Stimulated activated CD8-positive, alpha-beta memory T cell treated with anti-CD3 and anti-CD28 coated beads, Interleukin-7, amount 100 ng/mL, for 1 hour (primary cell): ENCODE data around the gene PTPRR.
"Not testable (repeated sequence)": the region's sequence is repeated elsewhere in the genome, so short reads cannot be mapped to it uniquely, and the experiment has no call there.

Experiments used
- DNase-seq, 2 donors: peaks; one replicate each; pipeline ENCODE4 v3.0.0-alpha.2; 2020; ENCODE audit warnings: low read depth in 2 of 2

The PTPRR gene

GRCh38 chr12:70840656-70841350 lies 79.7 kb downstream of the PTPRR start:
- no peak for DNase-seq

- DNase-seq: no peak
These were observed 81.0 kb downstream of the PTPRR start for GRCh38 chr12:70839544-70839943.

GRCh38 chr12:70838127-70838526 lies 82.4 kb downstream of the PTPRR start:
- no peak for DNase-seq

- DNase-seq: no peak
These were observed 83.5 kb downstream of the PTPRR start for GRCh38 chr12:70837026-70837425.

- no peak for DNase-seq
These were observed 84.6 kb downstream of the PTPRR start for GRCh38 chr12:70835948-70836347.

- DNase-seq: no peak
These were observed 89.0 kb downstream of the PTPRR start for GRCh38 chr12:70831543-70831942.

- DNase-seq: no peak
These were observed 90.1 kb downstream of the PTPRR start for GRCh38 chr12:70830221-70831061.

- no peak for DNase-seq
These were observed 91.5 kb downstream of the PTPRR start for GRCh38 chr12:70829070-70829469.

GRCh38 chr12:70828351-70828750 lies 92.2 kb downstream of the PTPRR start:
- DNase-seq: no peak

GRCh38 chr12:70826156-70826555 lies 94.4 kb downstream of the PTPRR start:
- no peak for DNase-seq

GRCh38 chr12:70824511-70824910 lies 96.0 kb downstream of the PTPRR start:
- no peak for DNase-seq

- no peak for DNase-seq
These were observed 97.2 kb downstream of the PTPRR start for GRCh38 chr12:70823182-70823976.

- no peak for DNase-seq
These were observed 98.1 kb downstream of the PTPRR start for GRCh38 chr12:70822412-70822811.

GRCh38 chr12:70815971-70816391 lies 104.6 kb downstream of the PTPRR start:
- DNase-seq: no peak

GRCh38 chr12:70815056-70815455 lies 105.5 kb downstream of the PTPRR start:
- no peak for DNase-seq

- DNase-seq: no peak
These were observed 107.0 kb downstream of the PTPRR start for GRCh38 chr12:70813559-70813958.

GRCh38 chr12:70812136-70812535 lies 108.4 kb downstream of the PTPRR start:
- no peak for DNase-seq

- DNase-seq: no peak
These were observed 110.7 kb downstream of the PTPRR start for GRCh38 chr12:70809887-70810286.

- not testable (repeated sequence) for DNase-seq
These were observed 112.5 kb downstream of the PTPRR start for GRCh38 chr12:70807993-70808392.

- DNase-seq: no peak
These were observed 113.7 kb downstream of the PTPRR start for GRCh38 chr12:70806827-70807226.

- no peak for DNase-seq
These were observed 114.5 kb downstream of the PTPRR start for GRCh38 chr12:70806043-70806442.

- no peak for DNase-seq
These were observed 122.3 kb downstream of the PTPRR start for GRCh38 chr12:70798016-70798783.
